Panc1 (cell line): ENCODE measurements around the gene RHBDF2.

ENCODE experiments used
- POLR2AphosphoS5 ChIP-seq: IDR thresholded peaks from 2 replicates; pipeline ENCODE4 v1.6.1; 2012; ENCODE audit warnings: mild to moderate bottlenecking, low read depth, low read length, moderate library complexity
- REST ChIP-seq, 2 experiments: IDR thresholded peaks; 2 replicates each; pipeline ENCODE4 v1.6.1; 2011 to 2012; ENCODE audit warnings: low read depth in 2 of 2, control low read depth in 1 of 2, low read length in 1 of 2, mild to moderate bottlenecking in 1 of 2, moderate library complexity in 1 of 2; ENCODE audit not compliant: insufficient read depth in 1 of 2
- SIN3A ChIP-seq: IDR thresholded peaks from 2 replicates; pipeline ENCODE4 v1.6.1; 2012; ENCODE audit warnings: low read depth, mild to moderate bottlenecking, low read length, moderate library complexity, borderline replicate concordance; ENCODE audit not compliant: insufficient read depth
- TCF7L2 ChIP-seq: IDR thresholded peaks from 2 replicates; pipeline ENCODE4 v1.6.1; 2011; ENCODE audit warnings: mild to moderate bottlenecking, low read depth, low read length, inconsistent platforms
- TF ChIP-seq, protein P1 (sequence below): fragments of 450-650 bp; IDR thresholded peaks from 2 replicates; pipeline ENCODE4 v1.5.1; 2017; ENCODE audit warnings: mild to moderate bottlenecking

GRCh38 chr17:76461765-76462555, 39.3 kb downstream of the RHBDF2 start:
- TF ChIP-seq, protein P1, sequence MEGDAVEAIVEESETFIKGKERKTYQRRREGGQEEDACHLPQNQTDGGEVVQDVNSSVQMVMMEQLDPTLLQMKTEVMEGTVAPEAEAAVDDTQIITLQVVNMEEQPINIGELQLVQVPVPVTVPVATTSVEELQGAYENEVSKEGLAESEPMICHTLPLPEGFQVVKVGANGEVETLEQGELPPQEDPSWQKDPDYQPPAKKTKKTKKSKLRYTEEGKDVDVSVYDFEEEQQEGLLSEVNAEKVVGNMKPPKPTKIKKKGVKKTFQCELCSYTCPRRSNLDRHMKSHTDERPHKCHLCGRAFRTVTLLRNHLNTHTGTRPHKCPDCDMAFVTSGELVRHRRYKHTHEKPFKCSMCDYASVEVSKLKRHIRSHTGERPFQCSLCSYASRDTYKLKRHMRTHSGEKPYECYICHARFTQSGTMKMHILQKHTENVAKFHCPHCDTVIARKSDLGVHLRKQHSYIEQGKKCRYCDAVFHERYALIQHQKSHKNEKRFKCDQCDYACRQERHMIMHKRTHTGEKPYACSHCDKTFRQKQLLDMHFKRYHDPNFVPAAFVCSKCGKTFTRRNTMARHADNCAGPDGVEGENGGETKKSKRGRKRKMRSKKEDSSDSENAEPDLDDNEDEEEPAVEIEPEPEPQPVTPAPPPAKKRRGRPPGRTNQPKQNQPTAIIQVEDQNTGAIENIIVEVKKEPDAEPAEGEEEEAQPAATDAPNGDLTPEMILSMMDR = no peak
- TF ChIP-seq POLR2AphosphoS5 (no peak), REST (IDR thresholded peaks at IDR 0.05; ENCODE audit: insufficient read depth in 1 of 2, low read depth in 2 of 2, low read length in 1 of 2) (no peak), TCF7L2 (no peak), SIN3A (no peak)
